Aorta (tissue), 5 donors: ENCODE measurements around the gene RDH16. TPM values are rescaled to one million over a fixed set of nuclear protein-coding genes. Genes with fewer than 3 reads are reported as not detected.
"Not testable (repeated sequence)": the region's sequence is repeated elsewhere in the genome, so short reads cannot be mapped to it uniquely, and the experiment has no call there.

Experiments
- ATAC-seq: fragments of 200-7000 bp; cut with Tn5 transposase; one replicate; pipeline ENCODE4 v1.9.1; 2022; ENCODE audit warnings: moderate library complexity; ENCODE audit not compliant: low FRiP score
- DNase-seq, 2 donors: peaks; one replicate each; pipeline ENCODE4 v3.0.0-alpha.2; 2020
- H3K27ac ChIP-seq, 2 donors: one replicate each; pipeline ENCODE4 v1.5.1; 2013; ENCODE audit warnings: low read length in 2 of 2, mild to moderate bottlenecking in 2 of 2, moderate library complexity in 2 of 2, control low read depth in 1 of 2, inconsistent platforms in 1 of 2, low read depth in 1 of 2
- H3K27me3 ChIP-seq, 2 donors: one replicate each; pipeline ENCODE4 v1.6.1; 2013; ENCODE audit warnings: control low read depth in 1 of 2, low read length in 1 of 2, mild to moderate bottlenecking in 1 of 2, moderate library complexity in 1 of 2; ENCODE audit not compliant: insufficient read depth in 2 of 2, control insufficient read depth in 1 of 2
- H3K36me3 ChIP-seq, 2 donors: one replicate each; pipeline ENCODE4 v1.6.1; 2013; ENCODE audit warnings: control low read depth in 1 of 2, low read length in 1 of 2, mild to moderate bottlenecking in 1 of 2; ENCODE audit not compliant: insufficient read depth in 2 of 2, control insufficient read depth in 1 of 2
- H3K4me1 ChIP-seq, 2 donors: one replicate each; pipeline ENCODE4 v1.6.1; 2013; ENCODE audit warnings: low read length in 2 of 2, control low read depth in 1 of 2, mild to moderate bottlenecking in 1 of 2, moderate library complexity in 1 of 2; ENCODE audit not compliant: insufficient read depth in 2 of 2, control insufficient read depth in 1 of 2
- H3K4me3 ChIP-seq, 2 donors: one replicate each; pipeline ENCODE4 v1.5.1; 2013; ENCODE audit warnings: low read length in 2 of 2, control low read depth in 1 of 2, mild to moderate bottlenecking in 1 of 2
- H3K9me3 ChIP-seq: one replicate; pipeline ENCODE4 v1.6.1; 2013; ENCODE audit warnings: mild to moderate bottlenecking, low read length; ENCODE audit not compliant: control insufficient read depth
- WGBS, 2 donors: extraction: QIAGEN DNeasy Blood & Tissue Kit; methylation state at CpG; one replicate each; pipeline ENCODE4 v1.1.7; 2013; 5-methylcytosine and 5-hydroxymethylcytosine counted together
- intact Hi-C, 2 donors: fragments of 100-400 bp; cut with DNase I; formaldehyde crosslinking; loops; one replicate each; pipeline versions ENCODE4 v1.14.2 to v1.15.0; 2022
- polyA plus RNA-seq, 2 donors: library from polyadenylated mRNA; stranded (reverse); fragments of 200-250 nt; gene quantifications; one replicate each; pipeline ENCODE4 v1.2.3, GENCODE V29; 2013
- total RNA-seq, 2 donors: library from RNA; stranded (reverse); fragmentation: NEBNext Ultra II Directional; extraction: Animal tissue kit (Norgen Biotek cat#: 25700); gene quantifications; one replicate each; pipeline ENCODE4 v1.2.1, GENCODE V29; 2021
- donor health status: healthy with polysubstance abuse.
- donor health status: Bipolar disorder and iron deficiency.
- donor health status: DM: no; HTN: no; CAD: no.
- donor health status: DM: no; HTN: no; CAD: no.
- donor health status: DM: yes; HTN: yes; CAD: no.

RDH16 gene
- total and polyA plus RNA-seq, 4 donors, result 0.23 to 0.75 (median 0.46) TPM

- no peak overlapping the region for H3K27ac ChIP-seq
- DNase-seq, result no peak
- no peaks in the 10 kb centered on the region for H3K9me3 ChIP-seq
- no peaks in the 10 kb centered on the region for H3K4me1 ChIP-seq
- intact Hi-C loops, result no loop called here
- no peak overlapping the region for H3K4me3 ChIP-seq
- 95 to 96% methylated on average over 4 of the region's 4 CpGs for WGBS, 2 donors
- H3K27me3 ChIP-seq, result no peaks in the 10 kb centered on the region
- H3K36me3 ChIP-seq, result no peaks in the 10 kb centered on the region
- no peak for ATAC-seq
Observed at GRCh38 chr12:56980941-56981530, 23.6 kb upstream of the RDH16 start.

DNA sequence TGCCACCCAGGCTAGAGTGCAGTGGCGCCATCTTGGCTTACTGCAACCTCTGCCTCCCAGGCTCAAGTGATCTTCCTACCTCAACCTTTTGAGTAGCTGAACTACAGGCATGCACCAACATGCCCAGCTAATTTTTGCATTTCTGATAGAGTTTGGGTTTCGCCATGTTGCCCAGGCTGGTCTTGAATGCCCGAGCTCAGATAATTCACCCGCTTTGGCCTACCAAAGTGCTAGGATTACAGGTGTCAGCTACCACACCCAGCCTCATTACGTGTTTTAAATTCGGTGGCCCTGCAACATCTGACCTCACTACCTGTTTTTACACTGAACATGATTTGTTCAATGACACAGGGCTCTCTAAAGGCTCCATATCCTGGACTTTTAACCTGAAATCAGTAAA, 22.9 kb upstream of the RDH16 start:
- DNase-seq (no peak), ATAC-seq (no peak)
- no peaks in the 10 kb centered on the region for H3K9me3 ChIP-seq
- H3K27me3 ChIP-seq, result no peaks in the 10 kb centered on the region
- 96 to 97% methylated on average over 6 of the region's 6 CpGs for WGBS, 2 donors
- intact Hi-C loops, result no loop called here
- no peak overlapping the region for H3K4me3 ChIP-seq
- H3K4me1 ChIP-seq, result no peaks in the 10 kb centered on the region
- H3K27ac ChIP-seq, result no peak overlapping the region
- no peaks in the 10 kb centered on the region for H3K36me3 ChIP-seq

GRCh38 chr12:56979628-56980027, 22.2 kb upstream of the RDH16 start:
- 95 to 96% methylated on average over 3 of the region's 3 CpGs for WGBS, 2 donors
- Histone ChIP-seq H3K27ac (no peak overlapping the region), H3K27me3 (no peaks in the 10 kb centered on the region), H3K36me3 (no peaks in the 10 kb centered on the region), H3K4me3 (no peak overlapping the region), H3K9me3 (no peaks in the 10 kb centered on the region), H3K4me1 (no peaks in the 10 kb centered on the region)
- DNase-seq, result no peak
- no peak for ATAC-seq
- intact Hi-C loops, result loop anchor here in 1 of 2 donors (5.0 kb wide), 1 partner anchor 207 kb away; no protein-coding TSS in a partner anchor

GRCh38 chr12:56978397-56979138, 21.2 kb upstream of the RDH16 start:
- 78 to 87% methylated on average over 3 of the region's 3 CpGs for WGBS, 2 donors
- Histone ChIP-seq H3K27me3 (no peaks in the 10 kb centered on the region), H3K36me3 (no peaks in the 10 kb centered on the region), H3K4me1 (no peaks in the 10 kb centered on the region), H3K9me3 (no peaks in the 10 kb centered on the region), H3K4me3 (no peak overlapping the region), H3K27ac (no peak overlapping the region)
- intact Hi-C loops, result loop anchor here in 1 of 2 donors (5.0 kb wide), 1 partner anchor 206 kb away; no protein-coding TSS in a partner anchor
- DNase-seq (no peak), ATAC-seq (no peak)

- H3K27ac ChIP-seq, ATAC-seq, H3K4me1 ChIP-seq, H3K36me3 ChIP-seq, DNase-seq, H3K4me3 ChIP-seq, H3K9me3 ChIP-seq, H3K27me3 ChIP-seq: not testable (repeated sequence)
- WGBS, 2 donors, result 81 to 85% methylated on average over 4 of the region's 4 CpGs
- intact Hi-C loops, result loop anchor here in 1 of 2 donors (5.0 kb wide), 1 partner anchor 205 kb away; no protein-coding TSS in a partner anchor
Observed at GRCh38 chr12:56977361-56977760, 20.0 kb upstream of the RDH16 start.

GRCh38 chr12:56974224-56974623, 16.8 kb upstream of the RDH16 start:
- not testable (repeated sequence) for H3K27me3 ChIP-seq, H3K4me3 ChIP-seq
- WGBS, 2 donors, result 84 to 86% methylated on average over 3 of the region's 3 CpGs

DNA sequence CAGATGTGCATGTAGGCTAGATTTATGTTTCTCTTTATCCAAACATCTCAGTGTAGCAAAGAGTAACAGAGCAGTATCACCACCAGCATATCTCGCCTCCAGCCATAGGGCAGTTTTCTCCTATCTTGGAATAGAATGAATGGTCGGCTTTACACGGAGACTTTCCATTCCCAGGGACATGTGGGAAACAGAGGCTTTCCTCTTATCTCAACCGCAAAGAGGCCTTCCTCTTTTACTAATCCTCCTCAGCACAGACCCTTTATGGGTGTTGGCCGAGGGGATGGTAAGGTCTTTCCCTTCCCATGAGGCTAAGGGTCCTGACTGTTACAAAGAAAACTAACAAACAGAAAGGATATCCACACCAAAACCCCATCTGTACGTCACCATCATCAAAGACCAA, 11.5 kb upstream of the RDH16 start:
- H3K9me3 ChIP-seq, H3K4me3 ChIP-seq, H3K36me3 ChIP-seq, H3K4me1 ChIP-seq, DNase-seq, H3K27me3 ChIP-seq, ATAC-seq, intact Hi-C loops, H3K27ac ChIP-seq: not testable (repeated sequence)
- 67 to 76% methylated on average over 6 of the region's 6 CpGs for WGBS, 2 donors

More at GRCh38 chr12:56974224-56974623, 16.8 kb upstream of the RDH16 start:
- H3K9me3 ChIP-seq, H3K27ac ChIP-seq, DNase-seq, H3K4me1 ChIP-seq, intact Hi-C loops, ATAC-seq, H3K36me3 ChIP-seq: not testable (repeated sequence)

DNA sequence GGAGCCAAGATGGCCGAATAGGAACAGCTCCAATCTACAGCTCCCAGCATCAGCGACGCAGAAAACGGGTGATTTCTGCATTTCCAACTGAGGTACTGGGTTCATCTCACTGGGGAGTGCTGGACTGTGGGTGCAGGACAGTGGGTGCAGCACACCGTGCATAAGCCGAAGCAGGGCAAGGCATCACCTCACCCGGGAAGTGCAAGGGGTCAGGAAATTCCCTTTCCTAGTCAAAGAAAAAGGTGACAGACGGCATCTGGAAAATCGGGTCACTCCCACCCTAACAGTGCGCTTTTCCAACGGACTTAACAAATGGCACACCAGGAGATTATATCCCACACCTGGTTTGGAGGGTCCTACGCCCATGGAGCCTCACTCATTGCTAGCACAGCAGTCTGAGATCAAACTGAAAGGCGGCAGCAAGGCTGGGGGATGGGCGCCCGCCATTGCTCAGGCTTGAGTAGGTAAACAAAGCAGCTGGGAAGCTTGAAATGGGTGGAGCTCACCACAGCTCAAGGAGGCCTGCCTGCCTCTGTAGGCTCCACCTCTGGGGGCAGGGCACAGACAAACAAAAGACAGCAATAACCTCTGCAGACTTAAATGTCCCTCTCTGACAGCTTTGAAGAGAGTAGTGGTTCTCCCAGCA, 8.7 kb upstream of the RDH16 start:
- H3K36me3 ChIP-seq, H3K4me3 ChIP-seq, H3K4me1 ChIP-seq, H3K27ac ChIP-seq, intact Hi-C loops, H3K9me3 ChIP-seq, ATAC-seq, DNase-seq, H3K27me3 ChIP-seq: not testable (repeated sequence)
- WGBS, 2 donors, result 89 to 94% methylated on average over 15 of the region's 15 CpGs
